HepG2 (cell line): ENCODE data around the gene MAST1. TPM values are rescaled to one million over a fixed set of nuclear protein-coding genes. Genes with fewer than 3 reads are reported as not detected.

ENCODE experiments used
- ATRX ChIP-seq: sonication (generic); formaldehyde crosslinking; IDR thresholded peaks from 2 replicates; pipeline ENCODE4 v1.4.0; 2020; ENCODE audit warnings: missing genetic modification reagents, borderline replicate concordance
- CBX1 ChIP-seq: IDR thresholded peaks from one replicate; pipeline ENCODE4 v1.6.1; 2016; ENCODE audit warnings: antibody characterized with exemption, low read depth
- DMTF1 ChIP-seq: sonication (generic); formaldehyde crosslinking; IDR thresholded peaks from 2 replicates; pipeline ENCODE4 v1.4.0; 2020; ENCODE audit warnings: mild to moderate bottlenecking, missing genetic modification reagents
- E2F1 ChIP-seq: sonication (generic); formaldehyde crosslinking; IDR thresholded peaks from 2 replicates; pipeline ENCODE4 v1.5.0; 2020; ENCODE audit warnings: missing genetic modification reagents
- GPBP1L1 ChIP-seq: sonication (generic); formaldehyde crosslinking; IDR thresholded peaks from 2 replicates; pipeline ENCODE4 v1.5.0; 2020; ENCODE audit warnings: mild to moderate bottlenecking, missing genetic modification reagents
- JUND ChIP-seq: sonication (generic); formaldehyde crosslinking; IDR thresholded peaks from 2 replicates; pipeline ENCODE4 v1.8.0; 2022; ENCODE audit warnings: mild to moderate bottlenecking, missing genetic modification reagents
- MIER3 ChIP-seq: IDR thresholded peaks from 2 replicates; pipeline ENCODE4 v1.6.1; 2016; ENCODE audit warnings: missing compliant biosample characterization, borderline replicate concordance
- MTA1 ChIP-seq: sonication (generic); formaldehyde crosslinking; IDR thresholded peaks from 2 replicates; pipeline ENCODE4 v1.4.0; 2020; ENCODE audit warnings: missing genetic modification reagents, mild to moderate bottlenecking, borderline replicate concordance
- MTF1 ChIP-seq: sonication (generic); formaldehyde crosslinking; IDR thresholded peaks from 2 replicates; pipeline ENCODE4 v1.5.0; 2020; ENCODE audit warnings: missing genetic modification reagents
- NCOA1 ChIP-seq: sonication (generic); formaldehyde crosslinking; IDR thresholded peaks from 2 replicates; pipeline ENCODE4 v1.9.0; 2021; ENCODE audit warnings: missing genetic modification reagents
- NR2F2 ChIP-seq: IDR thresholded peaks from 2 replicates; pipeline ENCODE4 v1.6.1; 2012; ENCODE audit warnings: low read depth, inconsistent platforms, borderline replicate concordance
- RAD21 ChIP-seq: fragments of 450-650 bp; formaldehyde crosslinking; IDR thresholded peaks from 2 replicates; pipeline ENCODE4 v1.5.0; 2020; ENCODE audit warnings: mild to moderate bottlenecking
- SP2 ChIP-seq: sonication (generic); formaldehyde crosslinking; IDR thresholded peaks from 2 replicates; pipeline ENCODE4 v1.5.1; 2020; ENCODE audit warnings: mild to moderate bottlenecking, missing genetic modification reagents
- SSRP1 ChIP-seq: IDR thresholded peaks from 2 replicates; pipeline ENCODE4 v1.6.1; 2016; ENCODE audit warnings: control low read depth
- TOPORS ChIP-seq: sonication (generic); formaldehyde crosslinking; IDR thresholded peaks from 2 replicates; pipeline ENCODE4 v1.8.0; 2023; ENCODE audit warnings: mild to moderate bottlenecking, missing genetic modification reagents
- USF2 ChIP-seq, 2 experiments: sonication (generic) in 1 of 2; formaldehyde crosslinking in 1 of 2; IDR thresholded peaks; 2 replicates each; pipeline versions ENCODE4 v1.5.1 to v1.6.1; 2011 to 2020; ENCODE audit warnings: borderline replicate concordance in 1 of 2, low read depth in 1 of 2, low read length in 1 of 2, mild to moderate bottlenecking in 1 of 2, missing genetic modification reagents in 1 of 2, moderate library complexity in 1 of 2
- ZBTB14 ChIP-seq: sonication (generic); formaldehyde crosslinking; IDR thresholded peaks from 2 replicates; pipeline ENCODE4 v1.4.0; 2020; ENCODE audit warnings: missing genetic modification reagents
- ZNF12 ChIP-seq: sonication (generic); formaldehyde crosslinking; IDR thresholded peaks from 2 replicates; pipeline ENCODE4 v1.5.0; 2020; ENCODE audit warnings: missing genetic modification reagents
- ZNF451 ChIP-seq: sonication (generic); formaldehyde crosslinking; IDR thresholded peaks from 2 replicates; pipeline ENCODE4 v1.5.0; 2020; ENCODE audit warnings: mild to moderate bottlenecking, missing genetic modification reagents
- ZNF570 ChIP-seq: sonication (generic); formaldehyde crosslinking; IDR thresholded peaks from 2 replicates; pipeline ENCODE4 v1.4.0; 2020; ENCODE audit warnings: mild to moderate bottlenecking, missing genetic modification reagents, borderline replicate concordance
- ZNF652 ChIP-seq: IDR thresholded peaks from 2 replicates; pipeline ENCODE4 v1.6.1; 2016; ENCODE audit warnings: low read depth, borderline replicate concordance
- ZNF841 ChIP-seq: sonication (generic); formaldehyde crosslinking; IDR thresholded peaks from 2 replicates; pipeline ENCODE4 v1.8.1; 2023; ENCODE audit warnings: missing genetic modification reagents, borderline replicate concordance
- polyA plus RNA-seq, 8 experiments: library from polyadenylated mRNA; depleted of rRNA in 3 of 8; stranded (reverse) in 7 of 8; unstranded in 1 of 8; fragments of >200 nt; fragmentation: Illumina TruSeq in 4 of 8; extraction: Trizol in 4 of 8; gene quantifications; 2 replicates each; pipeline versions ENCODE4 v1.2.1 to v1.2.3, GENCODE V29; 2011 to 2016; ENCODE audit warnings: low read depth in 4 of 8, missing spikeins in 1 of 8, mixed read lengths in 1 of 8; ENCODE audit not compliant: insufficient read depth in 1 of 8
- total RNA-seq, 5 experiments: library from RNA; depleted of rRNA; stranded (reverse); fragments of >200 nt; fragmentation: Illumina TruSeq; extraction: Trizol; gene quantifications; 2 replicates each; pipeline ENCODE4 v1.2.3, GENCODE V29; 2016; ENCODE audit warnings: low read depth in 1 of 5

MAST1 gene
- total and polyA plus RNA-seq, 2 of the 13 experiments (the other 11 are each of a cell fraction or from before 2014, with no cell fraction given): 0.73 to 4.7 TPM

- no peak; the same call in 1 of the 2 replicates for TF ChIP-seq ZNF451
- TF ChIP-seq JUND (CRISPR knock-in tag): no peak
- no peak for TF ChIP-seq CBX1
- no peak for TF ChIP-seq SSRP1
- no peak for TF ChIP-seq ZNF841 (CRISPR knock-in tag)
- TF ChIP-seq ATRX (CRISPR knock-in tag): no peak
- no peak for TF ChIP-seq E2F1
- TF ChIP-seq MIER3 (CRISPR knock-in tag): peak; percentile 24; the same call in 1 of the 2 replicates
- TF ChIP-seq ZNF12 (CRISPR knock-in tag): 0 out of 2 replicates have a peak, but pooled peaks have one; percentile 41
- no peak for TF ChIP-seq RAD21 (CRISPR knock-in tag)
- peak; percentile 75 for TF ChIP-seq SP2
- no peak for TF ChIP-seq NR2F2
- no peak for TF ChIP-seq DMTF1 (CRISPR knock-in tag)
- no peak for TF ChIP-seq USF2 (IDR thresholded peaks at IDR 0.05; ENCODE audit: low read depth, low read length)
- 0 out of 2 replicates have a peak, but pooled peaks have one; percentile 45 for TF ChIP-seq USF2 (CRISPR knock-in tag; IDR thresholded peaks at IDR 0.05; ENCODE audit: borderline replicate concordance)
- TF ChIP-seq NCOA1 (CRISPR knock-in tag): no peak
- TF ChIP-seq ZBTB14 (CRISPR knock-in tag): no peak
- TF ChIP-seq MTA1 (CRISPR knock-in tag): peak; percentile 75; the same call in 1 of the 2 replicates
- no peak for TF ChIP-seq GPBP1L1 (CRISPR knock-in tag)
- 0 out of 2 replicates have a peak, but pooled peaks have one; percentile 29 for TF ChIP-seq ZNF570
- TF ChIP-seq MTF1 (CRISPR knock-in tag): no peak
- TF ChIP-seq ZNF652 (CRISPR knock-in tag): no peak
- TF ChIP-seq TOPORS (CRISPR knock-in tag): no peak
These were observed 52.7 kb downstream of the MAST1 start, which contains the start of gene GCDH (continued) for GRCh38 chr19:12890787-12891552.
